MCF 10A (cell line): Measurements from ENCODE around the gene ZCCHC24. TPM values are rescaled to one million over a fixed set of nuclear protein-coding genes. Genes with fewer than 3 reads are reported as not detected.

Source experiments
- BruUV-seq: library from RNA; stranded (reverse); fragments of 400-500 nt; replicated peaks from 2 replicates; lab custom pipeline; 2021; lab: Mats Ljungman, UMichigan
- CTCF ChIA-PET: fragments of 300-600 bp; sonication (Branson Sonifier 250); formaldehyde crosslinking; extraction: SDS; loops from one replicate; lab custom pipeline; 2021; ENCODE audit warnings: antibody characterized with exemption, inconsistent platforms; lab: Yijun Ruan, JAX
- POLR2A ChIA-PET: fragments of 300-600, 350-650 bp; sonication (Branson Sonifier 250); formaldehyde crosslinking; extraction: SDS; loops from one replicate; lab custom pipeline; 2020; ENCODE audit warnings: antibody characterized with exemption, inconsistent platforms; lab: Yijun Ruan, JAX
- DNase-seq: peaks from one replicate; pipeline ENCODE4 v3.0.0-alpha.2; 2018; ENCODE audit not compliant: unreplicated experiment
- H3K27ac Mint-ChIP-seq: one replicate; pipeline ENCODE4 v1.8.0; 2022; ENCODE audit warnings: mild to moderate bottlenecking, low read depth, mixed read lengths; ENCODE audit not compliant: unreplicated experiment
- H3K27me3 Mint-ChIP-seq: one replicate; pipeline ENCODE4 v1.8.0; 2022; ENCODE audit warnings: mixed read lengths; ENCODE audit not compliant: insufficient read depth, unreplicated experiment
- H3K36me3 Mint-ChIP-seq: one replicate; pipeline ENCODE4 v1.8.0; 2022; ENCODE audit warnings: mild to moderate bottlenecking, moderate library complexity, mixed read lengths; ENCODE audit not compliant: insufficient read depth, unreplicated experiment
- H3K4me1 Mint-ChIP-seq: one replicate; pipeline ENCODE4 v1.8.0; 2022; ENCODE audit warnings: mixed read lengths; ENCODE audit not compliant: insufficient read depth, unreplicated experiment
- H3K4me3 Mint-ChIP-seq: one replicate; pipeline ENCODE4 v1.8.0; 2022; ENCODE audit warnings: mild to moderate bottlenecking, moderate library complexity, mixed read lengths; ENCODE audit not compliant: unreplicated experiment
- H3K9me3 Mint-ChIP-seq: one replicate; pipeline ENCODE4 v1.8.0; 2022; ENCODE audit warnings: mixed read lengths; ENCODE audit not compliant: unreplicated experiment
- intact Hi-C: fragments of 100-400 bp; cut with micrococcal nuclease; formaldehyde crosslinking; loops from 2 replicates; pipeline ENCODE4 v1.14.1; 2022
- total RNA-seq: library from RNA; stranded (reverse); gene quantifications from 2 replicates; pipeline ENCODE4 v1.2.3, GENCODE V29; 2022
- TF ChIP-seq, protein P1 (sequence below): fragments of 200-600 bp; IDR thresholded peaks from one replicate; pipeline ENCODE4 v1.8.0; 2022; ENCODE audit warnings: antibody characterized with exemption, mild to moderate bottlenecking; ENCODE audit not compliant: unreplicated experiment

The ZCCHC24 gene
- total RNA-seq, 1 experiment from 2014 or later = 2.8 TPM

DNA sequence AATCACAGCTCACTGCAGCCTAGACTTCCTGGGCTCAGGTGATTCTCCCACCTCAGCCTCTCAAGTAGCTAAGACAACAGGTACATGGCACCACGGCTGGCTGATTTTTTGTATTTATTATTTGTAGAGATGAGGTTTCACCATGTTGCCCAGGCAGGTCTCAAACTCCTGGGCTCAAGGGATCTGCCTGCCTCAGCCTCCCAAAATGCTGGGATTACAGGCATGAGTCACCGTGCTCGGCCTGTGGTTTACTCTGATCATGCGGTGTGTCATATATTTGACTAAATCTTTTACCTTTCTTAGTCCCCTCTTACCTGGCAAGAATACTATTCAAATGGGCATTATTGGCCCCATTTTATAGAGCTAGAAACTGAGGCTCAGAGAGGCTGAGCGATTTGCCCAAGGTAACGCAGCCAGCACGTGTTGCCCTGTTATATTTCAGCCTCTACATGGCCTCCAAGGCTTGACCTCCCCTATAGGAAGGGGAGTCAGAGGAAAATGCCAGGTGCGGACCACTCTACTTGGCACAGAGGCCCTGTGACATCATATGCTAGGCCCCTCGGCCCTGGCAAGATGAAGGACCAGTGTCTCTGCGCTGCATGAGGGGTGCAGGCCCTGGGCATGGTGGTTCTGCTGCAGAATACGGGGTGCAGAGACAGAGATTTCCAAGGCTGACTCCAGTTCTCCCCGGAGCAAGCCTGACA, 8.2 kb downstream of the ZCCHC24 start:
- TF ChIP-seq, protein P1, sequence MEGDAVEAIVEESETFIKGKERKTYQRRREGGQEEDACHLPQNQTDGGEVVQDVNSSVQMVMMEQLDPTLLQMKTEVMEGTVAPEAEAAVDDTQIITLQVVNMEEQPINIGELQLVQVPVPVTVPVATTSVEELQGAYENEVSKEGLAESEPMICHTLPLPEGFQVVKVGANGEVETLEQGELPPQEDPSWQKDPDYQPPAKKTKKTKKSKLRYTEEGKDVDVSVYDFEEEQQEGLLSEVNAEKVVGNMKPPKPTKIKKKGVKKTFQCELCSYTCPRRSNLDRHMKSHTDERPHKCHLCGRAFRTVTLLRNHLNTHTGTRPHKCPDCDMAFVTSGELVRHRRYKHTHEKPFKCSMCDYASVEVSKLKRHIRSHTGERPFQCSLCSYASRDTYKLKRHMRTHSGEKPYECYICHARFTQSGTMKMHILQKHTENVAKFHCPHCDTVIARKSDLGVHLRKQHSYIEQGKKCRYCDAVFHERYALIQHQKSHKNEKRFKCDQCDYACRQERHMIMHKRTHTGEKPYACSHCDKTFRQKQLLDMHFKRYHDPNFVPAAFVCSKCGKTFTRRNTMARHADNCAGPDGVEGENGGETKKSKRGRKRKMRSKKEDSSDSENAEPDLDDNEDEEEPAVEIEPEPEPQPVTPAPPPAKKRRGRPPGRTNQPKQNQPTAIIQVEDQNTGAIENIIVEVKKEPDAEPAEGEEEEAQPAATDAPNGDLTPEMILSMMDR = no peak
- CTCF ChIA-PET = interaction anchor here (0.6 kb wide), 1 partner anchor 51 kb away, joined by 3 read pairs; no protein-coding TSS in a partner anchor
- Mint-ChIP-seq H3K4me3 (no peak overlapping the region), H3K36me3 (no peaks in the 10 kb centered on the region), H3K27me3 (no peaks in the 10 kb centered on the region), H3K4me1 (peaks cover 14% of the 10 kb centered on the region), H3K9me3 (no peaks in the 10 kb centered on the region), H3K27ac (peak overlapping the region; percentile 23)
- POLR2A ChIA-PET = no interaction called here
- peak; percentile 50 for DNase-seq
- intact Hi-C loops = no loop called here
- BruUV-seq = no TSS peak

DNA sequence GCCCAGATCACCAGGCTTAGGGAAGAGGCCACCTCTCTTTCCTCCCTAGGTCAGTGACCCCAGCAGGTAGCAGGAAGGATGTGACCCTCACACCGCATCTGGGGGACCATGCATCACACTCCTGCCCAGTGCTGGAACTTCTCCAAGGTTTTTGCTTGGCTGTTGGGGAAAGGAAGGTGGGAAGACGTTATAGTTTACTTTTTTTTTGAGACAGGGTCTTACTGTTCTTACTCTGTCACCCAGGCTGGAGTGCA, 8.6 kb downstream of the ZCCHC24 start:
- H3K4me1 Mint-ChIP-seq = peaks cover 14% of the 10 kb centered on the region
- H3K27me3 Mint-ChIP-seq = no peaks in the 10 kb centered on the region
- intact Hi-C loops = no loop called here
- peak overlapping the region; percentile 23 for H3K27ac Mint-ChIP-seq
- no TSS peak for BruUV-seq
- CTCF ChIA-PET = no interaction called here
- no peak overlapping the region for H3K4me3 Mint-ChIP-seq
- TF ChIP-seq, protein P1 = no peak
- DNase-seq = no peak
- POLR2A ChIA-PET = no interaction called here
- H3K9me3 Mint-ChIP-seq = no peaks in the 10 kb centered on the region
- no peaks in the 10 kb centered on the region for H3K36me3 Mint-ChIP-seq

DNA sequence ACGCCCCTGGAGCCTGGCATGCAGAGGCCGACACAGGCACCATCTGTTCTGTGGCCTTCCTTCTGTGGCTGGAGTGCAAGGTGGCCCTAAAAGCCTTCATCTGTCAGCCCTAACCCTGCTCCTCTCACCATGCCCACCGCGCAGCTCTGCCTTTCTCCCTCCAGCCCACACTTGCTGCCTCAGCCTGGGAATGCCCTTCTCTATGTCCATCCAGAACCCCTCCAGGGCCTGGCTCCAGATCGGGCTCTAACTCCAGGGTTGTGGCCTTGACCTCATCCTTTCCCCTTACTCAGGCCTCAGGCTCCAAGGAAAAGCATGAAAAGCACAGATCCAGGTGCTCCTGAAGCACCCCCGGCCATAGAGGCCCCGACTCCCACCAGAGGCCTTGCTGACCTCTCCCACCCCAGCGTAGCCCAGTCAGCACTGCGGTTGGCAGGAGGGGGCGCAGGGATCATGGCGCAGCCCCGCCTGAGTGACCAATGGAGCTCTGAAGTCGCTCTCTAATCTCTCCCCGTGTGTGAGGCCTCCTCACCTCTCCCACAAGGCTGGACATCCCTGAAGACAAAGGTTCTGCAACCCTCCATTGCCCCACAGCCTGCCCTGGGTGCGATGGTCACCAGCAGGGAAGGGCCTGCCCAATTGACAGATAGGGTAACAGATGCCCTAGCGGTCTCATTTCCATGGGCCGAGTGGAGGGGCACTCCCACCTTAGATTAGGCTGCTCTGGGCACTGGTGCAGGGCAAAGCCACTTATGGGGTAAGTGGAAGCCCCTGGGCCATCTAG, 9.2 kb downstream of the ZCCHC24 start:
- H3K36me3 Mint-ChIP-seq = no peaks in the 10 kb centered on the region
- ChIA-PET CTCF (no interaction called here), POLR2A (no interaction called here)
- H3K9me3 Mint-ChIP-seq = no peaks in the 10 kb centered on the region
- DNase-seq = no peak
- TF ChIP-seq, protein P1 = no peak
- H3K4me1 Mint-ChIP-seq = peaks cover 14% of the 10 kb centered on the region
- H3K27me3 Mint-ChIP-seq = no peaks in the 10 kb centered on the region
- peak overlapping the region; percentile 23 for H3K27ac Mint-ChIP-seq
- no peak overlapping the region for H3K4me3 Mint-ChIP-seq
- intact Hi-C loops = no loop called here
- no TSS peak for BruUV-seq

DNA sequence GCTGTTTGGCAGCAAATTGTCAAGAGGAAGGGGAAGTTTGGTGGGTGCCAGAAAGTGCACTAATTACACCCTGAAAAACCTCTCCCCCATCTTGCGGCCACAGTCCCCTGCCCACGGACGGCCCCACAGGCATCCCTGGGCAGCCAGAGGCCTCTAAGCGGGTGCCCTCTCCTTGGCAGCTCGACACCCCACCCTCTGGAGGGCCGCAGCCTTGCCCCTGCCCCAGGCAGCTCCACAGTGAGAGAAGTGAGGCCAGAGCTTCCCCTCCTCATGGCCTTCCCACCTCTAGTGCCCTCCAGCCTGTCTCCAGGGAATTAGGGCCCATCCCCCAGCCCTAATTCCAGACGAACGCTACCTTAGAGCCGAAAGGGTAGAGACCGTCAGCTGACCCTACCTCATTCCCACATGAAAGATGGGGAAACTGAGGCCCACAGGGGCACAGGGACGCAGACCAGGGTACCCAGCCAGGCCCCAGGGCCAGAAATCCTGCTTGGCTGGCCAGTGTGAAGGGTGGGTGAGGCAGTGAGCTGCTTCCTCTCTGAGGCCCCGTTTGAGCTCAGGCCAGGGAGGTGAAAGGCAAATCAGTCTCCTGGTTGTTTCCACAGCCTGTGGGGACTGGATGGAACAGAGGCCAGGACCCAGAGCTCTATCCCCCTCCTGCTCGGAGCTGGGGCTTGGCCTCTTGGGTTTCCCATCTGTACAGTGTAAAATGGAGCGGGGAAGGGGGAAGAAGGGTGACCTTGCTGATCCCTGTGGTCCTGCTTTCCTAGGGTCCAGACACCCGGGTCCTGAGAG, 10.0 kb downstream of the ZCCHC24 start:
- intact Hi-C loops = no loop called here
- BruUV-seq = no TSS peak
- Mint-ChIP-seq H3K36me3 (no peaks in the 10 kb centered on the region), H3K4me3 (no peak overlapping the region), H3K4me1 (peaks cover 6% of the 10 kb centered on the region), H3K9me3 (no peaks in the 10 kb centered on the region), H3K27ac (peak overlapping the region; percentile 19), H3K27me3 (no peaks in the 10 kb centered on the region)
- no peak for DNase-seq
- TF ChIP-seq, protein P1 = no peak
- CTCF ChIA-PET = no interaction called here
- POLR2A ChIA-PET = no interaction called here
